Gastrocnemius medialis (tissue), 4 donors: ENCODE results near the gene AGAP9.
"Not testable (repeated sequence)": the region's sequence is repeated elsewhere in the genome, so short reads cannot be mapped to it uniquely, and the experiment has no call there.

Experiments
- POLR2A ChIP-seq, 2 donors: fragments of 450-650 bp; IDR thresholded peaks; one replicate each; pipeline ENCODE4 v1.6.1; 2017; ENCODE audit warnings: antibody characterized with exemption in 2 of 2, mild to moderate bottlenecking in 2 of 2, moderate library complexity in 2 of 2
- TF ChIP-seq, protein P1 (sequence below), 5 experiments: fragments of 450-650 bp in 3 of 5; fragments of 200-600 bp in 2 of 5; sonication (generic) in 2 of 5; IDR thresholded peaks in 4 of 5; conservative IDR thresholded peaks in 1 of 5; 1 replicate in 4 of 5; 2 replicates in 1 of 5; pipeline ENCODE4 v1.5.1; 2016 to 2019; ENCODE audit warnings: antibody characterized with exemption in 5 of 5, mild to moderate bottlenecking in 3 of 5, moderate library complexity in 3 of 5

GRCh38 chr10:47472072-47472471 is 51.4 kb downstream of the AGAP9 start:
- TF ChIP-seq, protein P1, sequence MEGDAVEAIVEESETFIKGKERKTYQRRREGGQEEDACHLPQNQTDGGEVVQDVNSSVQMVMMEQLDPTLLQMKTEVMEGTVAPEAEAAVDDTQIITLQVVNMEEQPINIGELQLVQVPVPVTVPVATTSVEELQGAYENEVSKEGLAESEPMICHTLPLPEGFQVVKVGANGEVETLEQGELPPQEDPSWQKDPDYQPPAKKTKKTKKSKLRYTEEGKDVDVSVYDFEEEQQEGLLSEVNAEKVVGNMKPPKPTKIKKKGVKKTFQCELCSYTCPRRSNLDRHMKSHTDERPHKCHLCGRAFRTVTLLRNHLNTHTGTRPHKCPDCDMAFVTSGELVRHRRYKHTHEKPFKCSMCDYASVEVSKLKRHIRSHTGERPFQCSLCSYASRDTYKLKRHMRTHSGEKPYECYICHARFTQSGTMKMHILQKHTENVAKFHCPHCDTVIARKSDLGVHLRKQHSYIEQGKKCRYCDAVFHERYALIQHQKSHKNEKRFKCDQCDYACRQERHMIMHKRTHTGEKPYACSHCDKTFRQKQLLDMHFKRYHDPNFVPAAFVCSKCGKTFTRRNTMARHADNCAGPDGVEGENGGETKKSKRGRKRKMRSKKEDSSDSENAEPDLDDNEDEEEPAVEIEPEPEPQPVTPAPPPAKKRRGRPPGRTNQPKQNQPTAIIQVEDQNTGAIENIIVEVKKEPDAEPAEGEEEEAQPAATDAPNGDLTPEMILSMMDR (IDR thresholded peaks at IDR 0.05 in 4 of 5, conservative IDR thresholded peaks at IDR 0.05 in 1 of 5) = not testable (repeated sequence)
- not testable (repeated sequence) for TF ChIP-seq POLR2A (IDR thresholded peaks at IDR 0.05)
